CD14-positive monocyte (primary cell): Measurements from ENCODE around the gene SLC39A10. TPM values are rescaled to one million over a fixed set of nuclear protein-coding genes. Genes with fewer than 3 reads are reported as not detected.

Experiments
- DNase-seq, 3 donors: peaks; one replicate each; pipeline ENCODE4 v3.0.0-alpha.2; 2011 to 2022
- H2AFZ ChIP-seq: 2 replicates; pipeline ENCODE4 v1.6.0; 2012; ENCODE audit warnings: mild to moderate bottlenecking, low read depth, low read length, inconsistent platforms; ENCODE audit not compliant: insufficient read depth, poor library complexity, severe bottlenecking
- H3K27ac ChIP-seq, 2 donors: 1 replicate in 1 of 2; 2 replicates in 1 of 2; pipeline ENCODE4 v1.5.1; 2012 to 2013; ENCODE audit warnings: low read length in 2 of 2, control low read depth in 1 of 2, inconsistent platforms in 1 of 2, low read depth in 1 of 2, mild to moderate bottlenecking in 1 of 2
- H3K27me3 ChIP-seq, 2 donors: one replicate each; pipeline versions ENCODE4 v1.6.0 to v1.6.1; 2011 to 2013; ENCODE audit warnings: low read length in 2 of 2; ENCODE audit not compliant: control insufficient read depth in 2 of 2, insufficient read depth in 2 of 2
- H3K36me3 ChIP-seq, 2 donors: replicated peaks in 1 of 2; 1 replicate in 1 of 2; 2 replicates in 1 of 2; pipeline versions ENCODE4 v1.5.1 to v1.6.1; 2012 to 2013; ENCODE audit warnings: low read length in 2 of 2, control low read depth in 1 of 2, inconsistent platforms in 1 of 2, mild to moderate bottlenecking in 1 of 2; ENCODE audit not compliant: insufficient read depth in 2 of 2, control insufficient read depth in 1 of 2
- H3K4me1 ChIP-seq, 2 donors: 1 replicate in 1 of 2; 2 replicates in 1 of 2; pipeline versions ENCODE4 v1.5.1 to v1.6.1; 2012 to 2013; ENCODE audit warnings: low read length in 2 of 2, control low read depth in 1 of 2, inconsistent platforms in 1 of 2, mild to moderate bottlenecking in 1 of 2, moderate library complexity in 1 of 2; ENCODE audit not compliant: insufficient read depth in 2 of 2, control insufficient read depth in 1 of 2
- H3K4me2 ChIP-seq: replicated peaks from 2 replicates; pipeline ENCODE3; 2012; ENCODE audit warnings: low read length, moderate library complexity, mild to moderate bottlenecking; ENCODE audit not compliant: poor library complexity, severe bottlenecking; ENCODE audit errors: extremely low read depth
- H3K4me3 ChIP-seq, 3 experiments: fragments of 200-600 bp in 1 of 3; sonication (generic) in 1 of 3; replicated peaks in 1 of 3; 1 replicate in 2 of 3; 2 replicates in 1 of 3; pipeline ENCODE4 v1.5.1; 2011 to 2013; ENCODE audit warnings: low read length in 3 of 3, mild to moderate bottlenecking in 3 of 3, control low read depth in 2 of 3, low read depth in 2 of 3, inconsistent platforms in 1 of 3, moderate library complexity in 1 of 3
- H3K79me2 ChIP-seq: 2 replicates; pipeline ENCODE4 v1.6.0; 2012; ENCODE audit warnings: mild to moderate bottlenecking, control low read depth, inconsistent platforms, low read length, moderate library complexity; ENCODE audit not compliant: insufficient read depth
- H3K9ac ChIP-seq: 2 replicates; pipeline ENCODE4 v1.6.0; 2017; ENCODE audit warnings: low read length, mild to moderate bottlenecking; ENCODE audit not compliant: insufficient read depth, poor library complexity, severe bottlenecking
- H3K9me3 ChIP-seq, 2 donors: replicated peaks in 1 of 2; 1 replicate in 1 of 2; 2 replicates in 1 of 2; pipeline versions ENCODE4 v1.5.1 to v1.6.1; 2012 to 2013; ENCODE audit warnings: low read length in 2 of 2, control low read depth in 1 of 2; ENCODE audit not compliant: control insufficient read depth in 1 of 2, insufficient read depth in 1 of 2
- H4K20me1 ChIP-seq: 2 replicates; pipeline ENCODE4 v1.6.0; 2012; ENCODE audit warnings: mild to moderate bottlenecking, low read length, control low read depth, moderate library complexity; ENCODE audit not compliant: insufficient read depth
- H3K27ac Mint-ChIP-seq, 7 donors: one replicate each; pipeline ENCODE4 v1.8.0; 2020; ENCODE audit warnings: mild to moderate bottlenecking in 7 of 7, mixed read lengths in 7 of 7, moderate library complexity in 6 of 7, inconsistent platforms in 2 of 7
- H3K27me3 Mint-ChIP-seq, 3 donors: one replicate each; pipeline ENCODE4 v1.8.0; 2021 to 2022; ENCODE audit warnings: low read depth in 3 of 3, mild to moderate bottlenecking in 3 of 3, mixed read lengths in 3 of 3, moderate library complexity in 3 of 3, inconsistent platforms in 1 of 3
- H3K36me3 Mint-ChIP-seq, 2 donors: one replicate each; pipeline ENCODE4 v1.8.0; 2020; ENCODE audit warnings: mixed read lengths in 2 of 2, inconsistent platforms in 1 of 2, mild to moderate bottlenecking in 1 of 2
- H3K4me1 Mint-ChIP-seq: one replicate; pipeline ENCODE4 v1.8.0; 2020; ENCODE audit warnings: mild to moderate bottlenecking, mixed read lengths
- H3K4me3 Mint-ChIP-seq, 2 donors: one replicate each; pipeline ENCODE4 v1.8.0; 2020; ENCODE audit warnings: mild to moderate bottlenecking in 2 of 2, mixed read lengths in 2 of 2, moderate library complexity in 1 of 2
- H3K9me3 Mint-ChIP-seq, 7 donors: one replicate each; pipeline ENCODE4 v1.8.0; 2020 to 2022; ENCODE audit warnings: mixed read lengths in 7 of 7, mild to moderate bottlenecking in 6 of 7, moderate library complexity in 6 of 7, inconsistent platforms in 2 of 7
- CTCF ChIP-seq: fragments of 200-600 bp; IDR thresholded peaks from one replicate; pipeline ENCODE4 v1.8.0; 2022; ENCODE audit warnings: antibody characterized with exemption, mild to moderate bottlenecking
- WGBS: methylation state at CpG from one replicate; pipeline ENCODE4 v1.1.5; 2013; ENCODE audit warnings: missing lambda C conversion rate; ENCODE audit not compliant: insufficient coverage; 5-methylcytosine and 5-hydroxymethylcytosine counted together
- intact Hi-C, 2 donors: fragments of 100-400 bp; cut with micrococcal nuclease; formaldehyde crosslinking; loops; one replicate each; pipeline versions ENCODE4 v1.15.0 to v1.15.1; 2023
- polyA minus RNA-seq: library from RNA; depleted of rRNA, polyadenylated mRNA; stranded (reverse); fragments of >200 nt; gene quantifications from 2 replicates; pipeline ENCODE4 v1.2.3, GENCODE V29; 2012
- polyA plus RNA-seq, 3 donors: library from polyadenylated mRNA; depleted of rRNA in 1 of 3; unstranded in 2 of 3; stranded (reverse) in 1 of 3; fragments of 300-500 nt in 2 of 3; fragments of >200 nt in 1 of 3; fragmentation: Illumina TruSeq in 2 of 3; gene quantifications; 1 replicate in 2 of 3; 2 replicates in 1 of 3; pipeline ENCODE4 v1.2.3, GENCODE V29; 2012 to 2021
- total RNA-seq, 12 experiments: library from RNA in 1 of 12; stranded (reverse) in 1 of 12; fragments of 120-200 nt in 1 of 12; gene quantifications; one replicate each; pipeline ENCODE4 v1.2.4 and lab custom pipeline; 2013 to 2026; ENCODE audit warnings: mixed read lengths in 6 of 12, inconsistent platforms in 1 of 12

Gene SLC39A10
- total RNA-seq (2013): 30.1 TPM
- polyA plus RNA-seq (1 to 10 TPM; 5.2 to 6.9 (median 5.2) TPM), polyA minus RNA-seq (6.4 and 10.2 TPM in 2 replicates), total RNA-seq (lab: John Stamatoyannopoulos, UW) (7.5 to 33.6 (median 22.6) reads per million in 11 experiments)

GRCh38 chr2:195656859-195657633 lies at the start of gene SLC39A10:
SLC39A10 (plus strand) TSS chr2:195657226; CDS start chr2:195680043, 22,817 bp downstream.
- H3K79me2 ChIP-seq: peaks cover 50% of the 10 kb centered on the region
- H3K9me3 Mint-ChIP-seq: no peaks in the 10 kb centered on the region
- peak within 1 kb of the TSS; percentile 60 to 100 (median 91) for H3K4me3 ChIP-seq
- no peak for TF ChIP-seq CTCF
- peaks cover 21 to 59% of the 10 kb centered on the region in 2 donors for H3K4me1 ChIP-seq
- DNase-seq: peak; percentile 97 to 99 (median 98)
- peak within 1 kb of the TSS; percentile 82 to 97 for H3K27ac ChIP-seq
- no peaks in the 10 kb centered on the region for H3K9me3 ChIP-seq
- H3K36me3 Mint-ChIP-seq: no peaks in the 10 kb centered on the region
- peak within 1 kb of the TSS; percentile 96 for H3K9ac ChIP-seq
- under 1% methylated on average over 68 of the region's 85 CpGs for WGBS
- H3K4me2 ChIP-seq: peak within 1 kb of the TSS; percentile 86
- peak within 1 kb of the TSS; percentile 80 for H2AFZ ChIP-seq
- peak within 1 kb of the TSS; percentile 92 to 99 (median 97) for H3K27ac Mint-ChIP-seq
- H3K4me3 Mint-ChIP-seq: peak within 1 kb of the TSS; percentile 96 to 97
- no peaks in the 10 kb centered on the region for H3K27me3 ChIP-seq
- intact Hi-C loops: loop anchor here (2.0 to 10.0 kb wide), 6 partner anchors 50 to 162 kb away; no protein-coding TSS in a partner anchor
- no peaks in the 10 kb centered on the region for H3K36me3 ChIP-seq
- H3K4me1 Mint-ChIP-seq: peaks cover 42% of the 10 kb centered on the region
- H4K20me1 ChIP-seq: peaks cover 36% of the 10 kb centered on the region
- peaks cover 0 to 2% (median 0%) of the 10 kb centered on the region in 3 donors for H3K27me3 Mint-ChIP-seq

GRCh38 chr2:195608768-195609454 lies 48.1 kb upstream of the SLC39A10 start:
- Histone ChIP-seq H3K4me3 (no peak overlapping the region), H3K4me2 (no peak overlapping the region), H3K9ac (no peak overlapping the region), H2AFZ (peak overlapping the region; percentile 7), H3K36me3 (no peaks in the 10 kb centered on the region), H3K79me2 (no peaks in the 10 kb centered on the region), H3K27me3 (no peaks in the 10 kb centered on the region), H3K4me1 (peaks cover 35 to 43% of the 10 kb centered on the region in 2 donors), H3K9me3 (no peaks in the 10 kb centered on the region), H3K27ac (peak overlapping the region in 1 of 2 donors; percentile 86), H4K20me1 (no peaks in the 10 kb centered on the region)
- TF ChIP-seq CTCF: no peak
- Mint-ChIP-seq H3K4me3 (no peak overlapping the region), H3K9me3 (peaks cover 0 to 2% (median 0%) of the 10 kb centered on the region in 7 donors), H3K36me3 (no peaks in the 10 kb centered on the region), H3K27me3 (no peaks in the 10 kb centered on the region), H3K27ac (peak overlapping the region in 5 of 7 donors; percentile 8 to 69 (median 50)), H3K4me1 (peaks cover 39% of the 10 kb centered on the region)
- intact Hi-C loops: loop anchor here in 1 of 2 donors (5.0 kb wide), 1 partner anchor 48 kb away; the partner anchor contains the start of gene SLC39A10
- WGBS: no CpG with 5 or more reads among the region's 7 CpGs
- no peak for DNase-seq
